OCI-LY1 (cell line): Measurements from ENCODE around the gene ACTN4.

Experiments used
- H2AFZ ChIP-seq: fragments of 200-600 bp; sonication (generic), shearing (Covaris generic); 2 replicates; pipeline ENCODE4 v1.6.0; 2014; ENCODE audit warnings: antibody characterized with exemption, mild to moderate bottlenecking, low read length
- H3F3A ChIP-seq: fragments of 200-600 bp; sonication (generic), shearing (Covaris generic); 2 replicates; pipeline ENCODE4 v1.6.0; 2014; ENCODE audit warnings: mild to moderate bottlenecking, antibody characterized with exemption, low read length, moderate library complexity; ENCODE audit not compliant: insufficient read depth
- H3K27ac ChIP-seq: fragments of 200-600 bp; sonication (generic); 2 replicates; pipeline ENCODE4 v1.5.1; 2014; ENCODE audit warnings: low read length, mixed run types, mild to moderate bottlenecking, low read depth; ENCODE audit not compliant: poor library complexity, severe bottlenecking
- H3K27me3 ChIP-seq: fragments of 200-600 bp; sonication (generic); 2 replicates; pipeline ENCODE4 v1.6.0; 2014; ENCODE audit warnings: antibody characterized with exemption, mild to moderate bottlenecking, low read length, moderate library complexity; ENCODE audit not compliant: insufficient read depth
- H3K36me3 ChIP-seq: fragments of 200-600 bp; sonication (generic); 2 replicates; pipeline ENCODE4 v1.6.1; 2014; ENCODE audit warnings: mild to moderate bottlenecking, antibody characterized with exemption, low read length, moderate library complexity, mixed read lengths; ENCODE audit not compliant: insufficient read depth
- H3K4me1 ChIP-seq: fragments of 200-600 bp; sonication (generic); 2 replicates; pipeline ENCODE4 v1.5.1; 2014; ENCODE audit warnings: mild to moderate bottlenecking, low read length, moderate library complexity; ENCODE audit not compliant: insufficient read depth, severe bottlenecking
- H3K4me2 ChIP-seq: fragments of 200-600 bp; sonication (generic), shearing (Covaris generic); 2 replicates; pipeline ENCODE4 v1.6.1; 2014; ENCODE audit warnings: low read length
- H3K4me3 ChIP-seq: fragments of 200-600 bp; sonication (generic); 2 replicates; pipeline ENCODE4 v1.5.1; 2014; ENCODE audit warnings: low read length, low read depth, mild to moderate bottlenecking, mixed read lengths; ENCODE audit not compliant: poor library complexity, severe bottlenecking
- H3K79me2 ChIP-seq: fragments of 200-600 bp; shearing (Covaris generic); 2 replicates; pipeline ENCODE4 v1.6.1; 2016; ENCODE audit warnings: mixed run types, low read length, mixed read lengths; ENCODE audit not compliant: insufficient read depth
- H3K9ac ChIP-seq: fragments of 200-600 bp; sonication (generic), shearing (Covaris generic); 2 replicates; pipeline ENCODE4 v1.6.1; 2014; ENCODE audit warnings: mild to moderate bottlenecking, low read length, mixed read lengths
- H3K9me2 ChIP-seq: fragments of 200-600 bp; sonication (generic), shearing (Covaris generic); 2 replicates; pipeline ENCODE4 v1.6.1; 2014; ENCODE audit warnings: low read depth, mild to moderate bottlenecking, low read length, mixed read lengths
- H3K9me3 ChIP-seq: fragments of 200-600 bp; shearing (Covaris generic); 2 replicates; pipeline ENCODE4 v1.6.1; 2014; ENCODE audit warnings: low read length, mixed read lengths
- H4K20me1 ChIP-seq: fragments of 200-600 bp; sonication (generic), shearing (Covaris generic); 2 replicates; pipeline ENCODE4 v1.6.0; 2016; ENCODE audit warnings: mild to moderate bottlenecking, low read length; ENCODE audit not compliant: insufficient read depth
- EZH2 ChIP-seq: fragments of 200-600 bp; sonication (generic), shearing (Covaris generic); IDR thresholded peaks from 2 replicates; pipeline ENCODE4 v1.8.0; 2017; ENCODE audit warnings: borderline replicate concordance, mixed run types, mild to moderate bottlenecking, antibody characterized with exemption, low read length, moderate library complexity, mixed read lengths
- TF ChIP-seq, protein P1 (sequence below): fragments of 200-600 bp; sonication (generic), shearing (Covaris generic); IDR thresholded peaks from 2 replicates; pipeline ENCODE4 v1.5.1; 2017; ENCODE audit warnings: mild to moderate bottlenecking, antibody characterized with exemption, low read length, moderate library complexity, mixed read lengths

ACTN4 gene

DNA sequence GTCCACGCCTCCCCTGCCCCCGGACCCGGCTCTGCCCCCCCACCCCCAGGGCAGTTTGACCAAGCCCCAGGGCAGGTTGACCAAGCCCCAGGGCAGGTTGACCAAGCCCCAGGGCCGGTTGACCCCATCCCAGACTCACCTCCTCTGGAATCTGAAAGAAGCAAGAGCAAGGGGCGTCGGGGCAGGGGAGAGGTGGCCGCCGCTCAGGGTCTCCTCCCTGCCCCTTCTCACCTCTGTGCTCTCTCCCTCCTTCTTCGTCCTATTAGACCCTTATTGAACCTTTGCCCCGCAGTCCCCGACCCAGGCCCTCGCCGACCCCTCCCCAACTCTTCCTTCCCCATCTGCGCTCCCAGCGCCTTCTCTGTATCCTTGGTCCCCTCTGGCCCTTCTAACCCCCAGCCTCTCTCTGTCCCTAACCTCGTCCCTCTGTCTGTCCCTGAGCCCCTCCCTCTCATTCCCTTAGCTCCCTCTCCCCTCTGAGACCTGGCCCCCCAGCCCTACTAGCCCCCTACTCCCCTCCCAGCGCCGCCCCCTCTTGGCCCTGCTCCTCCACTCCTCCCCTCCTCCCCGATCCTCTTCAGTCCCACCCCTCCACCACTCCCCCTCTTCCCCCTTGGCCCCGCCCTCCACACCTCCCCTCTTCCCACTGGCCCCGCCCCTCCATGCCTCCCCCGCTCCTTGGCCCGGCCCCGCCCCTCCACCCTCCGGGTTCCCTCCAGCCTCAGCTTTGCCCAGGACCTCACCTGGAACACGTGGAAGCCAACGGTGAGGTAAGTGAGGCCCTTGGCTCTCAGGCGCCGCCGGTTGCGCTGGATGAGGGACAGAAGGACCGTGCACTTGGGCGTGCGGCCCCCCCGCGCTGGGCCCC, 89.2 kb downstream of the ACTN4 start:
- Histone ChIP-seq H3K4me3 (peak overlapping the region; percentile 61), H3K9ac (no peak overlapping the region)

DNA sequence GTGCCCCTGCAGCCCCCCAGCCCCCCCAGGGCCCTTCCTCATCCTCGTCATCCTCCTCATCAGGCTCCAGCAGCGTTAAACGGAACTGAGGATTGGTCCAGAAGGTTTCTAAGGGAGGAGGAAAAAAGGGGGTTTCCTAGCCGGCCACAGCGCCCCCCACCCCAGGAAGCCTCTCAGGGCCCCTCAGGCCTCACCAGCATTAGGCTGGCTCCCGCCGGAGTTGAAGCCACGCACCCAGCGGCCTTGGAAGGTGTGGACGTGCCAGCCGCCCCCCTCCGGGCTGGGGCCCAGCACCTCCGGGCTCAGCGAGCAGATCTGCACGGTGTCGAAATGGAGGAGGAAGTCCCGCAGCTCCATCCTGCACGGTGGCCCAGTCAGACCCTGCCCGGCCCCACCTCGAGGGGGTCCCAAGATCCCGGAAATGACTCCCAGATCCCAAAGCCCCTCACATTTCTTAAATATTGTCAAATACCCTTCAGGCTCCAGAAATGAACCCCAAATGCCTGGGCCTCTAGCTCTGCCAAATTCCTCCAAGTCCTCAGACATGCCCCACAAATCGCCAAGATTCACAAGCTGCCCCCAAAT, 89.9 kb downstream of the ACTN4 start:
- Histone ChIP-seq H3K79me2 (no peaks in the 10 kb centered on the region), H3K9ac (no peak overlapping the region), H3K27ac (no peak overlapping the region), H3K9me3 (no peaks in the 10 kb centered on the region), H3K4me1 (peaks cover 26% of the 10 kb centered on the region), H4K20me1 (no peaks in the 10 kb centered on the region), H3K9me2 (no peaks in the 10 kb centered on the region), H3K4me2 (peak overlapping the region; percentile 35; the same call in 1 of the 2 replicates), H2AFZ (no peak overlapping the region), H3K27me3 (no peaks in the 10 kb centered on the region), H3K4me3 (peak overlapping the region; percentile 33), H3F3A (no peaks in the 10 kb centered on the region), H3K36me3 (no peaks in the 10 kb centered on the region)
- TF ChIP-seq, protein P1, sequence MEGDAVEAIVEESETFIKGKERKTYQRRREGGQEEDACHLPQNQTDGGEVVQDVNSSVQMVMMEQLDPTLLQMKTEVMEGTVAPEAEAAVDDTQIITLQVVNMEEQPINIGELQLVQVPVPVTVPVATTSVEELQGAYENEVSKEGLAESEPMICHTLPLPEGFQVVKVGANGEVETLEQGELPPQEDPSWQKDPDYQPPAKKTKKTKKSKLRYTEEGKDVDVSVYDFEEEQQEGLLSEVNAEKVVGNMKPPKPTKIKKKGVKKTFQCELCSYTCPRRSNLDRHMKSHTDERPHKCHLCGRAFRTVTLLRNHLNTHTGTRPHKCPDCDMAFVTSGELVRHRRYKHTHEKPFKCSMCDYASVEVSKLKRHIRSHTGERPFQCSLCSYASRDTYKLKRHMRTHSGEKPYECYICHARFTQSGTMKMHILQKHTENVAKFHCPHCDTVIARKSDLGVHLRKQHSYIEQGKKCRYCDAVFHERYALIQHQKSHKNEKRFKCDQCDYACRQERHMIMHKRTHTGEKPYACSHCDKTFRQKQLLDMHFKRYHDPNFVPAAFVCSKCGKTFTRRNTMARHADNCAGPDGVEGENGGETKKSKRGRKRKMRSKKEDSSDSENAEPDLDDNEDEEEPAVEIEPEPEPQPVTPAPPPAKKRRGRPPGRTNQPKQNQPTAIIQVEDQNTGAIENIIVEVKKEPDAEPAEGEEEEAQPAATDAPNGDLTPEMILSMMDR = no peak
- no peak for TF ChIP-seq EZH2

More for the DNA sequence above, 89.2 kb downstream of the ACTN4 start:
- Histone ChIP-seq H3K9me2 (no peaks in the 10 kb centered on the region), H3K9me3 (no peaks in the 10 kb centered on the region), H3K27me3 (no peaks in the 10 kb centered on the region), H3K4me1 (peaks cover 26% of the 10 kb centered on the region), H4K20me1 (no peaks in the 10 kb centered on the region), H3K4me2 (peak overlapping the region; percentile 70), H3K36me3 (peaks cover 3% of the 10 kb centered on the region; the same call in 1 of the 2 replicates), H3K27ac (no peak overlapping the region), H3F3A (no peaks in the 10 kb centered on the region), H2AFZ (no peak overlapping the region), H3K79me2 (no peaks in the 10 kb centered on the region)
- TF ChIP-seq EZH2 = no peak
- TF ChIP-seq, protein P1 = no peak

DNA sequence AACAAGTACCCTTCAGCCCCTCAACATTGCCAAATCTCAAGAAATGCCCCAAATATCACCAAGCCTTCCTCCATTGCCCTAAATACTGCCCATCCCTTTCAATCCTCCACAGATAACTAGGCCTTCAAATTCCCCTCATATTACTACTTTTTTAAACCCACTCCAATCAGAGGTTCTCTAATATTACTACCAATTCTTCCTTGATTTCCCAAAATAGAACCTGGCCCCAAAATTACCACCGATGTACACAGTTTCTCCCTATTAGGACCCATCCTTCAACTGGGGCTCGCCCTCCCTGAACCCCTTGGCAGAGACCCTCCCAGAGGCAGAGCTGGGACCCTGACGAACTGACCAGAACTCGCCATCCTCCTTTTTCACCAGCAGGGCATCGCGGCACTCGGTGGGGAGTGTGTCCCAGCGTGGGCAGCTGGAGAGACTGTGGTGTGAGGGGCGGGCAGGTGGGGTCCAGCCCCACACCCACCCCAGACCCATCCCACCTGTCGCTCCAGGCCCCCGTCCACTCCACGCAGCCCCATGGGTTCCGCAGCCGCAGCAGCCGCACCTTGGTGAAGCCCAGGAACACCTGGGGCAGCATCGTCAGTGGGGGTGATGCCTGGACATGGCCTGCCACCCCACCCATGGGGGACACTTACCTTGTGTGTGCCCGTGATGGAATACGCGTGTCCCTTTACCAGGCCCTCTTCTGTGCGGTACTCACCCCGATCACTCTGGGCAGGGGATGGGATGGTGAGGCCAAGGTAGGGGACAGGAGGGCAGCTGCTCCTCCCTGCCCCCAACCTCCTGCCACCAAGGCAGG, 90.7 kb downstream of the ACTN4 start:
- TF ChIP-seq EZH2 = no peak
- TF ChIP-seq, protein P1 = no peak
- Histone ChIP-seq H3K4me3 (no peak overlapping the region), H3F3A (no peaks in the 10 kb centered on the region), H3K9me2 (no peaks in the 10 kb centered on the region), H4K20me1 (no peaks in the 10 kb centered on the region), H3K36me3 (no peaks in the 10 kb centered on the region), H2AFZ (no peak overlapping the region), H3K79me2 (no peaks in the 10 kb centered on the region), H3K9ac (no peak overlapping the region), H3K9me3 (no peaks in the 10 kb centered on the region), H3K4me2 (no peak overlapping the region), H3K27ac (no peak overlapping the region), H3K27me3 (no peaks in the 10 kb centered on the region), H3K4me1 (peaks cover 26% of the 10 kb centered on the region)
